Activated CD8-positive, alpha-beta memory T cell treated with anti-CD3 and anti-CD28 coated beads, Interleukin-2, amount 10 ng/mL, durations not matched to agents 7 days and 5 days (primary cell): Measurements from ENCODE around the gene ACOT7. TPM values are rescaled to one million over a fixed set of nuclear protein-coding genes. Genes with fewer than 3 reads are reported as not detected.
A peak's percentile ranks its signal among the peaks of the same experiment; 100 is the strongest.

Experiments
- ATAC-seq: fragments of 150-1000 bp; cut with Tn5 transposase; one replicate; pipeline ENCODE4 v1.10.0; 2021; ENCODE audit warnings: moderate library complexity
- CTCF ChIA-PET: fragments of 350-600 bp; sonication (Branson Sonifier 250); formaldehyde crosslinking; loops from one replicate; lab custom pipeline; 2021; ENCODE audit warnings: antibody characterized with exemption; lab: Charles Lee
- DNase-seq: peaks from one replicate; pipeline ENCODE4 v3.0.0-alpha.2; 2020
- H3K27ac Mint-ChIP-seq: one replicate; pipeline ENCODE4 v1.8.0; 2021; ENCODE audit warnings: mild to moderate bottlenecking, mixed read lengths
- H3K27me3 Mint-ChIP-seq: one replicate; pipeline ENCODE4 v1.8.0; 2021; ENCODE audit warnings: mixed read lengths
- H3K36me3 Mint-ChIP-seq: one replicate; pipeline ENCODE4 v1.8.0; 2021; ENCODE audit warnings: mild to moderate bottlenecking, mixed read lengths
- H3K4me1 Mint-ChIP-seq: one replicate; pipeline ENCODE4 v1.8.0; 2021; ENCODE audit warnings: mixed read lengths
- H3K4me3 Mint-ChIP-seq: one replicate; pipeline ENCODE4 v1.8.0; 2021; ENCODE audit warnings: mild to moderate bottlenecking, moderate library complexity, mixed read lengths
- H3K9me3 Mint-ChIP-seq: one replicate; pipeline ENCODE4 v1.8.0; 2022; ENCODE audit warnings: low read depth, mixed read lengths
- total RNA-seq, 2 experiments: library from RNA; stranded (reverse); gene quantifications; one replicate each; pipeline ENCODE4 v1.2.3, GENCODE V29; 2021

ACOT7 gene
- total RNA-seq, 2 experiments from 2014 or later: 81.3 to 87.0 TPM

DNA sequence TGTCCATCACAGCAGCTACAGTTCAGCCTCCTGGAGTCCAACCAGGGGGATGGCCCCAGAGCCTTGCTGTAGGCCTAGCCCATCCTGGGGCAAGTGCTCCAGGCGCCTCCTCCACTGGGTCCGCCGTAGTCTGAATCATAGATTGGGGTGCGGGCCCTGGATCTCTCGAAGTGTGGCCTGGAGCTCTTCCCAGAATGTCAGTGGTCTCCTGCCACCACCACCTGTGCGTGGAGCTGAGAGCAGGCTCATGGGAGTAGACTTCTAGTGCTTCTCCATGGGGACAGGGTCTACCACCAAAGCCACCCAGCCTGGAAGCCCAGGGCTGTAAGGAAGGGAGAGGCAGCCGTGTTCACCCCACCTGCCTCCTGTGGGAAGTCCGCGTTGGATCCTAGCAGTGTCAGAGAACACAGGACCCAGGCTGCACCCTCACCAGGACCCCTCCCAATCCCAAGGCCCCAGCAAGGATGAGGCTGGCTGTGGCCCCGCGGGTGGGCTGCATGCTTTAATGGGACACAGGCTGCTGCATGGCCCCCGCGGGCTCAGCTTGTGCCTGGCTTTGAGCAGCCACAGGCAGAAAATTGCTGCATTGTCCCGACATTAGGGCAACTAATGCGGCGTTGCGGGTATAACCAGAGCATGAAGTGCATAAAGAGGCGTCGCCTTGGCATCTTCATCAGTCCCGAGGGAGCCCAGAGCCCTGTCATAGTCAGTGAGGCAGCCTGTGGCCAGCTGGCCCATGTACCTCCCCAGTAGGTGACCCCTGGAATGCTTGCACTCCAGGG lies 150.3 kb downstream of the ACOT7 start:
- ATAC-seq (no peak), DNase-seq (no peak)
- CTCF ChIA-PET: interaction anchor here (1.1 to 2.0 kb wide), 4 partner anchors 74 to 195 kb away, joined by 3 to 8 read pairs (median 4); partner anchors contain the start of gene HES2
- Mint-ChIP-seq H3K4me1 (peaks cover 16% of the 10 kb centered on the region), H3K36me3 (no peaks in the 10 kb centered on the region), H3K4me3 (no peak overlapping the region), H3K27ac (no peak overlapping the region), H3K9me3 (no peaks in the 10 kb centered on the region), H3K27me3 (peaks cover 73% of the 10 kb centered on the region)

DNA sequence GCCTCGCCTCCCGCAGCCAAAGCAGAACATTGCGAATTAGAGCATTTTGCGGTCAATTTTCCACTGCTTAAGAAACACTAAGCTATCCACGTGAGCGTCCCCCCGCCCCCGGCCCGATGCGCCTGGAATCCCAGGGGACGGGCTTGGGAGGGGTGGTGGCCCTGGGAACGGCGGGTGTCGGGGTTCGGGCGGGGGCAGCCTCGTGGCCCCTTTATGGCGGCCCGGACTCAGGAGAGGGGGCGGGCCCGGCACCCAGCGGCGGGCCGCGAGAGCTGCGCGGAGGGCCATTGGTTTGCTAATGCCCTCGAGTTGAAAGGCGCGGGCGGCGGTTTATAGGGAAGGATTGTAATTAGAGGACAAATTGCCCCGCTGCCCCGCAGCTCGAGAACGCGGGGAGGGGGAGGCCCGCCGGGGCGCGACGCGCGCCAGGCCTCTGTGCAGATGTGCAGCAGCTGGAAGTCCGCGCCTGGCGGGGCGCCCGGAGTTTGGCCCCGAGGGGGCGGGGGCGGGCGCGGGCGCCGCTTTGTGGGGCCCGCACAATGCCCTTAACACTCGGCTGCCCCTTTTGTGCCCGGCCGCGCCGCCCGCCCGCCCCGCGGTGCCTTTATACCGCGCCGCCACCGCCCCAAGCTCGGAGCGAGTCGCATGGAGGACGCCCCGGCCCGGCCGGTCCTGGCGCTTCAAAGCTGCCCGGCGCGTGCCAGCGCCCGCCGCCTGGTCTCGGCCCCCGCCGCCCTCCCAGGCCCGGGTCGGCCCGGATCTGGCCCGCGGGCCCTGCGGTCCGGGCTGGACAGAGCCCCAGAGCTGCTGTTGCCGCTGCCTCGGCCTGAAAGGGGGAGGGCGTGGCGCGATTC lies 151.5 kb downstream of the ACOT7 start:
- Mint-ChIP-seq H3K36me3 (no peaks in the 10 kb centered on the region), H3K27ac (no peak overlapping the region), H3K4me1 (peaks cover 16% of the 10 kb centered on the region), H3K9me3 (no peaks in the 10 kb centered on the region), H3K4me3 (no peak overlapping the region), H3K27me3 (peaks cover 62% of the 10 kb centered on the region)
- ATAC-seq (no peak), DNase-seq (no peak)
- CTCF ChIA-PET: interaction anchor here (0.8 to 2.0 kb wide), 8 partner anchors 36 to 198 kb away, joined by 3 to 8 read pairs (median 4); partner anchors contain the start of gene HES2

DNA sequence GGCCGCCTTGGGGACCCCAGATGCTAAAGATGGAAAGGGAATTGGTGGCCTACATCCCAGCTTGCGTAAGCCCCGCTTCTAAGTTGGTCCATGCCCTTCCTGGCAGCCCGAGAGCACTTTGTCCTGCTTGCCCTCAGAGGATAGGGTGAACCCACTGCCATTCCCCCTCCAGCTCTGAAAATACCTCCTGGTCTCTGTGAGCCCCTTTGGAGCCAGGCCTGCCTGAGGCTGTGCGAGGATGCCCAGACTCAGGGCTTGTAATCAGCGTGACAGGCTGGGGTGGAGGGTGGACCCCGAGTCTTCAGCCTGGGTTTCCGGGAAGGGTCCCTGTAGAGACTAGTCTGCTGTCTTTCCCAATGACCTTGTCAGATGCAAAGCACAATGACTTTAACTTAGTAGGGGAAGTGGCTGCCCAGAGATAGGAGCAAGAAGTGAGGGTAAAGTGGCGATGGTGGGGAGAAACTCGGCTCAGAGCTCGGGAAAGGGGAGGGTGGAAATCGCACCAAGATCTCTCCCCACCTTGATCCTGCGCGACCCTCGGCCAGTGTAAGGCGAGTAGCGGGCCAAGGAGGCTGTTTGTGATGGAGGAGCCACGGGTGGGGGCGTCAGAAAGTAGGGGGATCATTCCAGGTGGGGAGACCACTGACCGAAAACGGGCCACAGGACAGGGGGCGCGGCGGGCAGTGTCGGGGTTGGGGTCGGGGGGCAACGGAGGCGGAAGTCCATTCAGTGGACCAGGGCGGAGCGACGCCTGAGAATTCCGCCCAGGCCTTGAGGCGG lies 152.3 kb downstream of the ACOT7 start:
- H3K4me3 Mint-ChIP-seq: no peak overlapping the region
- CTCF ChIA-PET: interaction anchor here (0.8 to 2.0 kb wide), 9 partner anchors 35 to 199 kb away, joined by 3 to 8 read pairs (median 3); partner anchors contain the start of gene HES2
- H3K27me3 Mint-ChIP-seq: peaks cover 56% of the 10 kb centered on the region
- DNase-seq: no peak
- H3K27ac Mint-ChIP-seq: no peak overlapping the region
- no peaks in the 10 kb centered on the region for H3K36me3 Mint-ChIP-seq
- H3K4me1 Mint-ChIP-seq: peaks cover 12% of the 10 kb centered on the region
- ATAC-seq: no peak
- H3K9me3 Mint-ChIP-seq: no peaks in the 10 kb centered on the region

DNA sequence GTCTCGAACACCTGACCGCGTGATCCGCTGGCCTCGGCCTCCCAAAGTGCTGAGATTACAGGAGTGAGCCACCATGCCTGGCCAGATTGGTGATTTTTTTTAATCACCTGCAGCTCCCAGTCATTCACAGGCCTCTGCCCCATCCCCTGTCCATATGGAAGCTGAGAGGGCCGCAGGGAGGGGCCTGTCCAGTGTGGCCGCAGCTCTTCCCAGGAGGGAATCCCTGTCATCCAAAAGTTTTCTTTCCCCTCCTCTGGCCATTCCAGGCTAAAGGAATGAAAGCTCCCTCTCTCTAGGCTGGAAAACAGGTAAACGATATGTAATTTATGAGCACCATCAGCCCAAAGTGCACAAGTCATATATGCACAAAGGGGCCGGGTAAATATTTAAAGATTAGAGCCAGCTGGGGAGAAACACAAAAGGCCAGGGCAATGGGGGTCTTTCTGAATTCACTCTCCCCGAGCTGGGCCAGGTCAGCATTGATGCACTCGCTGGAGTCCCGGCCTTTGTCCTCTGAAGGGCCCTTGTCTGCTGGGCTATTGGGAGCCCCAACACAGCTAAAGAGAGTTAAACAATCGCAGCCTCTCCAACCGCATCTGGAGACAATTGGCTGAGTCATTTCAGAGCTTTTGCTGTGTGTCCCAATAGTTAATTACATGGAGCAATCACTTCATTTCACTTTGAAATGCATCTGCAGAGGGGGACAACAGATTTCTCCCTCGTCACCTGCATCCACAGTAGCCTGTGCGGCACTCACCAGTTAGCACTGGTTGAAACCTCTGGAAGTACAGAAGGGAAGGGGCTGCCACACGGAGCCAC lies 153.4 kb downstream of the ACOT7 start:
- ATAC-seq (no peak), DNase-seq (no peak)
- Mint-ChIP-seq H3K27ac (no peak overlapping the region), H3K4me3 (no peak overlapping the region), H3K4me1 (peaks cover 10% of the 10 kb centered on the region), H3K36me3 (no peaks in the 10 kb centered on the region), H3K27me3 (peaks cover 52% of the 10 kb centered on the region), H3K9me3 (no peaks in the 10 kb centered on the region)
- CTCF ChIA-PET: interaction anchor here (0.8 to 1.1 kb wide), 3 partner anchors 54 to 198 kb away, joined by 3 read pairs; no protein-coding TSS in a partner anchor

DNA sequence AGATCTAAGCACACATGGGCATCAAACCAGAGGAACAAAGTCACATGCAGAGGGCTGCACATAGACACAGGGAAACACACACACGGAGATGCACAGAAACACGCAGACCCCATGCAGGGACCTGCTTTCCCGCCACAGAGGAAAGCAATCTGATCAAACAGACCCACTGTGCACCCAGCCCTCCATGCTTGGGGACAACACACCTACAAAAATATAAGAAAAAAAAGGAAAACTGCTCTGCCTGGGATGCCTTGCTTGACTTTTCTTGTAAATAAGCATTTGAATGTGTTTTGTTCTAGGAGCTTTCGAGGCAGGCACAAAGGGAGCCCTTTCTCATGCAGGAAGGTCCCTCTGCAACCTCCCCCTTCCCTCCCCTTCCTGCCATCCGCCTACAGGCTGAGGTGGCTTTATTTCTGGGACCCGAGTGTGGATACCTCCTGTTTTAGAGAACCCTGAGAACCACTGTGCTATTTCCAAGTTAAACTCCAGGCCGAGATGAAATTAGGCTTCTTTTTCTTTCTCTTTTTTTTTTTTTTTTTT lies 154.3 kb downstream of the ACOT7 start:
- Mint-ChIP-seq H3K4me1 (peaks cover 18% of the 10 kb centered on the region), H3K9me3 (no peaks in the 10 kb centered on the region), H3K27ac (no peak overlapping the region), H3K27me3 (peaks cover 48% of the 10 kb centered on the region), H3K36me3 (peaks cover under 1% of the 10 kb centered on the region), H3K4me3 (no peak overlapping the region)
- DNase-seq: no peak
- CTCF ChIA-PET: interaction anchor here (0.8 to 5.2 kb wide), 11 partner anchors 8 to 166 kb away, joined by 3 to 38 read pairs (median 4); no protein-coding TSS in a partner anchor
- ATAC-seq: no peak

DNA sequence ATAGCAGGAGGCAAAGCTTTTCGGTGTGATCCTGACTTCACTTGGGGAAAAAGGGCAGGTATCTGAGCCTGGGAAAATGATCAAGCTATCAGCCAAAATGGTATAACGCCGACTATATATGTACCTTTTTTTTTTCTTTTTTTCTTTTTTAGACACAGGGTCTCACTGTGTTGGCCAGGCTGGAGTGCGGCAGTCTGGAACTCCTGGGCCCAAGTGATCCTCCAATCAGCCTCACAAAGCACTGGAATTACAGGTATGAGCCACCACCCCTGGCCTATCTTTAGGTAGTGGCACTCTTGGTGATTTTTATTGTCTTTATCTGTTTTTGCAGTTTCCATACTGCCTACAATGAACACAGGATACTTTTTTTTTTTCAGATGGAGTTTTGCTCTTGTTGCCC lies 156.5 kb downstream of the ACOT7 start:
- peaks cover 33% of the 10 kb centered on the region for H3K27me3 Mint-ChIP-seq
- H3K4me1 Mint-ChIP-seq: peaks cover 30% of the 10 kb centered on the region
- H3K36me3 Mint-ChIP-seq: peaks cover 15% of the 10 kb centered on the region
- H3K4me3 Mint-ChIP-seq: peak overlapping the region; percentile 22
- H3K9me3 Mint-ChIP-seq: no peaks in the 10 kb centered on the region
- CTCF ChIA-PET: interaction anchor here (0.8 to 5.2 kb wide), 6 partner anchors 10 to 186 kb away, joined by 3 to 38 read pairs (median 5); partner anchors contain the start of gene RNF207
- DNase-seq (no peak), ATAC-seq (no peak)
- H3K27ac Mint-ChIP-seq: no peak overlapping the region

DNA sequence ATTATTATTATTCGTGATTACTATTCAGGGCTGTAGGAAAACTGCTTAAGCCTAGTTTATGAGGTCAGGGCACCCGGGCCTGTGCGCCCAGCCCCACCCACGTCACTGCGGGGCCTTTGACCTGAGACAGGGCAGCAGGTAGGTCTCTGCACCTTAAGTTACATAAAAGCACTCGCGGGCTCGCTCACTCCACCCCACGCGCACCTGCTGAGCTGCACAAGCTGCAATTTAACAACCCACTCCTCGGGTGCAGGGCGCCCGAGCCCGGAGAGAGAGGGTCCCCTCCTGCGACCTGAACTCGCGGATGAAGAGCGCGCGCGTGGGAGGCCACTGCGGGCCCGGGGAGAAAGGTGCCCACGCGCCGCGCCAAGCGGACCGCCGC lies 158.3 kb downstream of the ACOT7 start:
- Mint-ChIP-seq H3K27me3 (peaks cover 19% of the 10 kb centered on the region), H3K4me1 (peaks cover 27% of the 10 kb centered on the region), H3K27ac (peak overlapping the region; percentile 84), H3K4me3 (peak overlapping the region; percentile 86), H3K9me3 (no peaks in the 10 kb centered on the region), H3K36me3 (peaks cover 18% of the 10 kb centered on the region)
- ATAC-seq (peak; percentile 3), DNase-seq (no peak)
- CTCF ChIA-PET: interaction anchor here (0.9 to 5.2 kb wide), 4 partner anchors 12 to 210 kb away, joined by 3 to 38 read pairs (median 6); no protein-coding TSS in a partner anchor

DNA sequence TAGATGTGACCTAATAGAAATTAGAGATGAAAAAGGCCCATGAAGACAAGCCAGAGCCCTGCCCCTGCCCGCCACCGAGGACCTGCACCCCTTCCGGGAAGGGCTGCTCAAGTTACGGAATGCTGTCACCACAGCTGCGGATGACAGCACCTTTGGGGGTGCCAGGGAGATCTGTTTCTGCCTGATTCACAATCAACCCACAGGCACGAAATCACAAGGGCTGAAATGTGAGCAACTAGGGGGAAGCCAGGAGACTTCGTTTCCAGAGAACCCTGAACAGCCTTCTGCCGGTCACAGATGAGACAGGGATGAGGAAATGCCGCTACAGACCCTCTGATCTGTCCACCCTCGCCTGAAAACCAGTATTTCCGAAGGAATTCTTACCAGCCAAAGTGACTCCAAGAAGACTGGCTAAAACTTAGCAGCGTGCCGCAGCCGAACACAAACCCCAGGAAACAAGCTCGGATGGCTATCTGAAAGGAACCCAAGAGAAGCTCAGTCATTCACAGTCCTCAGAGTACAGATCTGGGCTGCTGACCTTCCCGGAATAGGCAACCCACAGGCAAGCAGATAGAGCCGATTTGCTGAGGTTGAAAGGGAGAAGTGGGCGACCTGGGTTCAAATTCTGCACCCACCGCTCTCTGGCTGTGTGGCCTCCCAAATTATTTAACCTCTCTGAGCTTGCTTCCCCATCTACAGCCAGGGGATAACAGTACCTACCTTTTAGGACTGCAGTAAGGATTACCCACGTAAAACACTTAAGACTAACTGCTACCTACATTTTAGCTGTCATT lies 158.9 kb downstream of the ACOT7 start:
- Mint-ChIP-seq H3K36me3 (peaks cover 18% of the 10 kb centered on the region), H3K4me1 (peaks cover 27% of the 10 kb centered on the region), H3K4me3 (peak overlapping the region; percentile 86), H3K27me3 (peaks cover 13% of the 10 kb centered on the region), H3K9me3 (no peaks in the 10 kb centered on the region), H3K27ac (peak overlapping the region; percentile 84)
- no peak for DNase-seq
- CTCF ChIA-PET: interaction anchor here (0.5 to 5.2 kb wide), 5 partner anchors 12 to 210 kb away, joined by 3 to 38 read pairs (median 3); no protein-coding TSS in a partner anchor
- ATAC-seq: no peak

DNA sequence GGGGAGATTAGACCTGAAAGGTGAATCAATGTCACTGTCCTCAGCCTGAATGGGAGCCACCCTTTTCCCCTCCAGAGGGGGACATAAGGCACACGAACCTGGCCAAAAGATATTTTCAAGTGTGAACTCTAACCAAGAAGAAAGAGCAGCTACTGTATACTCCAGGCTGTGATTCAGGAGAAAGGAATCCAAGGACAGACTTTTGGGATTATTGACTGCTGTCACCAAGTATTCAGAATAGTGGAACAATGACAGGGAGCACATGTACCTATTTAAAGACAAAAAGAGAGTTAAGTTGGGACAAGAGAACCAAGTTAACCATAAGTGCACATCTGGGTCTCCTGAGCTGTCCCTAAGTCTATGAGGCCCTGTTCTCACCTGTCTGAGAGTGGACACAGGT lies 160.2 kb downstream of the ACOT7 start:
- CTCF ChIA-PET: interaction anchor here (1.1 to 1.3 kb wide), 2 partner anchors 27 to 29 kb away, joined by 3 read pairs; no protein-coding TSS in a partner anchor
- peaks cover 25% of the 10 kb centered on the region for H3K4me1 Mint-ChIP-seq
- H3K4me3 Mint-ChIP-seq: no peak overlapping the region

DNA sequence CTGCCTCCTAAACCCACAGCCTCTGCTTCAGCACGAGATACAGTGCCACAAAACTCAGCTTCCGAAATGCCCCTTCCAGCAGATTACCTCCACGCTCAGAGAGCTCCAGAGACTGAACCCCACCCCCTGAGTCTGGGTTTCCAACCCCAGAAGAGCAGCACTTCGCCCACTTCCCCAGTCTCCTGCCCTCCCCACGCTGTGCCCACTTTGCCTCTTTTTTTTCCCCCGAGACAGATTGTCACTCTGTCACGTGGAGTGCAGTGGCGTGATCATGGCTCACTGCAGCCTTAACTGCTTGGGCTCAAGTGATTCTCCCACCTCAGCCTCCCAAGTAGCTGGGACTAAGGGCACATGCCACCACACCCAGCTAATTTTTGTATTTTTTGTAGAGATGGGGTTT lies 167.9 kb downstream of the ACOT7 start:
- H3K36me3 Mint-ChIP-seq: peaks cover 37% of the 10 kb centered on the region
- CTCF ChIA-PET: interaction anchor here (1.1 to 1.4 kb wide), 2 partner anchors 17 to 21 kb away, joined by 3 to 4 read pairs; no protein-coding TSS in a partner anchor

More for the DNA sequence above, 160.2 kb downstream of the ACOT7 start:
- DNase-seq (no peak), ATAC-seq (no peak)
- H3K27me3 Mint-ChIP-seq: no peaks in the 10 kb centered on the region
- no peaks in the 10 kb centered on the region for H3K9me3 Mint-ChIP-seq
- H3K36me3 Mint-ChIP-seq: peaks cover 18% of the 10 kb centered on the region
- H3K27ac Mint-ChIP-seq: no peak overlapping the region

DNA sequence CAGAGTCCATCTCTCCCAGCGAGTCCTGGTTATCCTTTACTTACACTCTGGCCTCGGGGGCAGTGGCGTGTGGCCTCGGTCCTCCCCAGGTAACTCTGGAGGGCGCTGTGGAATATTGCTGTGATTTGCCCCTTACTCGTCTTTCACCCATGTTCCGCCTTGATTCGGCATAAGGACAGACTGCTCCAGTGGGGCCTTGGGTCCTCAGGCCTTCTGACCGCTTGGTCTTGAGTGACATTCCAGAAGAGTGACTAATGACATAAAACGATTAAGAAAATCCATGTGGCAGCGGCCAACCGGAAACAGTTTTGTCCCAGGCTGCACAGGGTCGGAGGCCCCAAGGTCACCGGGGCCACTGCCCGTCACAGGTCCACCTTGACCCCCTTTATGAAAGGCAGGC lies 168.8 kb downstream of the ACOT7 start:
- no peaks in the 10 kb centered on the region for H3K9me3 Mint-ChIP-seq
- H3K4me1 Mint-ChIP-seq: no peaks in the 10 kb centered on the region
- no peaks in the 10 kb centered on the region for H3K27me3 Mint-ChIP-seq
- ATAC-seq: no peak
- no peak for DNase-seq
- H3K27ac Mint-ChIP-seq: no peak overlapping the region
- no peak overlapping the region for H3K4me3 Mint-ChIP-seq
- peaks cover 37% of the 10 kb centered on the region for H3K36me3 Mint-ChIP-seq
- CTCF ChIA-PET: interaction anchor here (0.9 to 1.1 kb wide), 2 partner anchors 17 to 20 kb away, joined by 3 read pairs; no protein-coding TSS in a partner anchor

More for the DNA sequence above, 167.9 kb downstream of the ACOT7 start:
- no peaks in the 10 kb centered on the region for H3K27me3 Mint-ChIP-seq
- H3K4me3 Mint-ChIP-seq: no peak overlapping the region
- H3K27ac Mint-ChIP-seq: no peak overlapping the region
- H3K4me1 Mint-ChIP-seq: no peaks in the 10 kb centered on the region
- ATAC-seq (no peak), DNase-seq (no peak)
- no peaks in the 10 kb centered on the region for H3K9me3 Mint-ChIP-seq
